ENCODE data around the gene ISCA2.

- TF ChIP-seq EZH2 (IDR thresholded peaks at IDR 0.05), result no peak
- no peak for TF ChIP-seq POLR2AphosphoS5 (IDR thresholded peaks at IDR 0.05; ENCODE audit: borderline replicate concordance, low read depth, low read length)
- no peak for TF ChIP-seq FOXP2 (optimal IDR thresholded peaks at IDR 0.05; ENCODE audit: control extremely low read depth, extremely low read length, insufficient read depth)
These were observed 14.4 kb upstream of the ISCA2 start for GRCh38 chr14:74478996-74479635.
